HepG2 (cell line): Measurements from ENCODE around the gene TPST2. TPM values are rescaled to one million over a fixed set of nuclear protein-coding genes. Genes with fewer than 3 reads are reported as not detected.

Experiments
- ATF7 ChIP-seq, 2 experiments: fragments of 450-650 bp in 1 of 2; sonication (generic) in 1 of 2; formaldehyde crosslinking in 1 of 2; IDR thresholded peaks; 2 replicates each; pipeline versions ENCODE4 v1.4.0 to v1.6.1; 2016 to 2020; ENCODE audit warnings: antibody characterized with exemption in 1 of 2, mild to moderate bottlenecking in 1 of 2, missing genetic modification reagents in 1 of 2
- CREB1 ChIP-seq, 2 experiments: fragments of 450-650 bp in 1 of 2; IDR thresholded peaks; 2 replicates each; pipeline ENCODE4 v1.6.1; 2016 to 2017; ENCODE audit warnings: control low read depth in 1 of 2, mild to moderate bottlenecking in 1 of 2, missing compliant biosample characterization in 1 of 2, missing genetic modification characterization in 1 of 2
- DRAP1 ChIP-seq: IDR thresholded peaks from 2 replicates; pipeline ENCODE4 v1.6.1; 2016; ENCODE audit warnings: missing genetic modification reagents, missing compliant biosample characterization
- E2F5 ChIP-seq: sonication (generic); formaldehyde crosslinking; conservative IDR thresholded peaks from 2 replicates; pipeline ENCODE4 v1.4.0; 2020; ENCODE audit warnings: missing genetic modification reagents
- EED ChIP-seq: sonication (generic); formaldehyde crosslinking; IDR thresholded peaks from 2 replicates; pipeline ENCODE4 v1.5.0; 2020; ENCODE audit warnings: mild to moderate bottlenecking, missing genetic modification reagents
- GMEB1 ChIP-seq: sonication (generic); formaldehyde crosslinking; IDR thresholded peaks from 2 replicates; pipeline ENCODE4 v1.5.1; 2020; ENCODE audit warnings: missing genetic modification reagents, mild to moderate bottlenecking, borderline replicate concordance
- HOXA9 ChIP-seq: sonication (generic); formaldehyde crosslinking; IDR thresholded peaks from 2 replicates; pipeline ENCODE4 v1.8.1; 2022; ENCODE audit warnings: missing genetic modification reagents, mild to moderate bottlenecking, moderate library complexity, borderline replicate concordance
- IKZF5 ChIP-seq: IDR thresholded peaks from 2 replicates; pipeline ENCODE4 v1.6.1; 2018; ENCODE audit warnings: missing genetic modification reagents, mild to moderate bottlenecking, missing compliant biosample characterization
- NCOR1 ChIP-seq: fragments of 200-600 bp; sonication (generic); IDR thresholded peaks from 2 replicates; pipeline ENCODE4 v1.7.0; 2017; ENCODE audit warnings: antibody characterized with exemption, low read length, borderline replicate concordance
- NFAT5 ChIP-seq: sonication (generic); formaldehyde crosslinking; IDR thresholded peaks from 2 replicates; pipeline ENCODE4 v1.4.0; 2020; ENCODE audit warnings: missing genetic modification reagents
- SIX1 ChIP-seq: sonication (generic); formaldehyde crosslinking; IDR thresholded peaks from 2 replicates; pipeline ENCODE4 v1.4.0; 2020; ENCODE audit warnings: missing genetic modification reagents, borderline replicate concordance
- SOX13 ChIP-seq, 3 experiments: fragments of 450-650 bp in 1 of 3; sonication (generic) in 1 of 3; formaldehyde crosslinking in 1 of 3; IDR thresholded peaks in 2 of 3; conservative IDR thresholded peaks in 1 of 3; 2 replicates each; pipeline versions ENCODE4 v1.5.0 to v1.6.1; 2016 to 2020; ENCODE audit warnings: antibody characterized with exemption in 1 of 3, mild to moderate bottlenecking in 1 of 3, missing compliant biosample characterization in 1 of 3, missing genetic modification reagents in 1 of 3, moderate library complexity in 1 of 3
- ZBTB33 ChIP-seq: sonication (generic); formaldehyde crosslinking; IDR thresholded peaks from 2 replicates; pipeline ENCODE4 v1.4.0; 2020; ENCODE audit warnings: missing genetic modification reagents
- ZNF33B ChIP-seq: sonication (generic); formaldehyde crosslinking; IDR thresholded peaks from 2 replicates; pipeline ENCODE4 v1.5.1; 2020; ENCODE audit warnings: mild to moderate bottlenecking, missing genetic modification reagents
- ZNF550 ChIP-seq: sonication (generic); formaldehyde crosslinking; IDR thresholded peaks from 2 replicates; pipeline ENCODE4 v1.4.0; 2020; ENCODE audit warnings: mild to moderate bottlenecking, missing genetic modification reagents, borderline replicate concordance
- ZNF850 ChIP-seq: sonication (generic); formaldehyde crosslinking; conservative IDR thresholded peaks from 2 replicates; pipeline ENCODE4 v1.9.0; 2021; ENCODE audit warnings: mild to moderate bottlenecking, missing genetic modification reagents
- polyA plus RNA-seq, 8 experiments: library from polyadenylated mRNA; depleted of rRNA in 3 of 8; stranded (reverse) in 7 of 8; unstranded in 1 of 8; fragments of >200 nt; fragmentation: Illumina TruSeq in 4 of 8; extraction: Trizol in 4 of 8; gene quantifications; 2 replicates each; pipeline versions ENCODE4 v1.2.1 to v1.2.3, GENCODE V29; 2011 to 2016; ENCODE audit warnings: low read depth in 4 of 8, missing spikeins in 1 of 8, mixed read lengths in 1 of 8; ENCODE audit not compliant: insufficient read depth in 1 of 8
- total RNA-seq, 5 experiments: library from RNA; depleted of rRNA; stranded (reverse); fragments of >200 nt; fragmentation: Illumina TruSeq; extraction: Trizol; gene quantifications; 2 replicates each; pipeline ENCODE4 v1.2.3, GENCODE V29; 2016; ENCODE audit warnings: low read depth in 1 of 5

The TPST2 gene
- total and polyA plus RNA-seq, 2 of the 13 experiments (the other 11 are each of a cell fraction or from before 2014, with no cell fraction given): 15.2 to 23.8 TPM

GRCh38 chr22:26489447-26490036, 100.4 kb downstream of the TPST2 start (continued):
- TF ChIP-seq ZNF550 (CRISPR knock-in tag) (no peak), SIX1 (CRISPR knock-in tag) (no peak), E2F5 (CRISPR knock-in tag) (no peak), SOX13 (IDR thresholded peaks at IDR 0.05) (no peak), SOX13 (CRISPR knock-in tag; conservative IDR thresholded peaks at IDR 0.05 in 1 of 2, IDR thresholded peaks at IDR 0.05 in 1 of 2) (peak in 1 of 2 experiments; percentile 35; a peak in 1 of 4 replicates), EED (CRISPR knock-in tag) (no peak), NFAT5 (CRISPR knock-in tag) (no peak), HOXA9 (no peak), NCOR1 (no peak), IKZF5 (no peak), ATF7 (IDR thresholded peaks at IDR 0.05) (no peak), ATF7 (CRISPR knock-in tag; IDR thresholded peaks at IDR 0.05) (no peak), ZNF33B (CRISPR knock-in tag) (no peak), ZBTB33 (CRISPR knock-in tag) (no peak), DRAP1 (CRISPR knock-in tag) (no peak), GMEB1 (no peak), CREB1 (IDR thresholded peaks at IDR 0.05) (peak; percentile 11; the same call in 1 of the 2 replicates), CREB1 (CRISPR knock-in tag; IDR thresholded peaks at IDR 0.05) (peak; percentile 65), ZNF850 (CRISPR knock-in tag) (no peak)
